Measurements from ENCODE around the gene SMAD3.

DNA sequence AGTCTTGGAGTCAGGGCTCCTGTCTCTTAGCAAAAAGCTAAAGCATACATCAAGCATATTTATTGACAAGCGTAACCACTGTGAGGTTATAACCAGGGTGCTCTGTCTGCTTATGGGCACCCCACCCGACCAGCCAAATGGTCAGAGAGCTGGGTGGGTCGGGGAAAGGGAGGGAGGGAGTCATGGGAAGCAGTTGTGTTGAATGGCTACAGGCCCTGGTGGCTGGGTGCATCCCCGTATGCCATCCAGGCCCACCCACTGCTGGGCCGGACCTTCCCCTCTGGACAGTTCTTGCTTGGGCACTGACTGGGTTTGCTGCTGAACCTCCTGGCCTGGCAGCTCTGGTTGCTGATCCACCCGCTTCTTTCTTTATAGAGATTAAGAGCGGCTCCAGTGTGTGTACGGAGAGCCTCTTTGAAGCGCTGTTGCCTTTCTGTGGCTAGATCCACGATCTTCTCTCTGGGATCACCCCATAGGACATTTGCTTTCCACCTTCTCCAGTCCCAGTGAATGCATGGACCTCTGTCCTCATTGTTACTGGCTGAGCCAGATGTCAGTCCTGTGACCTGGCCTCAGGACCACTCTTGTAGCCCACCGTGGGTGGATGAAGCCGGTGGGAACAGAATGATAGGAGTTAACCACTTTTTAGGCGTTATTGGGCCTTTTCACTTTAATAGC is 59.6 kb downstream of the SMAD3 start:
- TF ChIP-seq CTCF (IDR thresholded peaks at IDR 0.05) (no peak), EP300 (IDR thresholded peaks at IDR 0.05) (no peak), POLR2AphosphoS5 (IDR thresholded peaks at IDR 0.05) (no peak), POLR2A (IDR thresholded peaks at IDR 0.05) (no peak)

All from suprapubic skin (tissue), 4 donors.